ENCODE results near the gene LRIG2. TPM values are rescaled to one million over a fixed set of nuclear protein-coding genes. Genes with fewer than 3 reads are reported as not detected.

LRIG2 gene
- total and polyA plus RNA-seq, 9 of the 15 experiments (the other 6 are each of a cell fraction or from before 2014, with no cell fraction given) = 1.8 to 28.1 (median 11.5) TPM

- TF ChIP-seq, protein P1, sequence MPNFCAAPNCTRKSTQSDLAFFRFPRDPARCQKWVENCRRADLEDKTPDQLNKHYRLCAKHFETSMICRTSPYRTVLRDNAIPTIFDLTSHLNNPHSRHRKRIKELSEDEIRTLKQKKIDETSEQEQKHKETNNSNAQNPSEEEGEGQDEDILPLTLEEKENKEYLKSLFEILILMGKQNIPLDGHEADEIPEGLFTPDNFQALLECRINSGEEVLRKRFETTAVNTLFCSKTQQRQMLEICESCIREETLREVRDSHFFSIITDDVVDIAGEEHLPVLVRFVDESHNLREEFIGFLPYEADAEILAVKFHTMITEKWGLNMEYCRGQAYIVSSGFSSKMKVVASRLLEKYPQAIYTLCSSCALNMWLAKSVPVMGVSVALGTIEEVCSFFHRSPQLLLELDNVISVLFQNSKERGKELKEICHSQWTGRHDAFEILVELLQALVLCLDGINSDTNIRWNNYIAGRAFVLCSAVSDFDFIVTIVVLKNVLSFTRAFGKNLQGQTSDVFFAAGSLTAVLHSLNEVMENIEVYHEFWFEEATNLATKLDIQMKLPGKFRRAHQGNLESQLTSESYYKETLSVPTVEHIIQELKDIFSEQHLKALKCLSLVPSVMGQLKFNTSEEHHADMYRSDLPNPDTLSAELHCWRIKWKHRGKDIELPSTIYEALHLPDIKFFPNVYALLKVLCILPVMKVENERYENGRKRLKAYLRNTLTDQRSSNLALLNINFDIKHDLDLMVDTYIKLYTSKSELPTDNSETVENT (CRISPR knock-in tag; IDR thresholded peaks at IDR 0.05) = 0 out of 2 replicates have a peak, but pooled peaks have one; percentile 7
- TF ChIP-seq GATA2 (CRISPR knock-in tag; IDR thresholded peaks at IDR 0.05) (peak; percentile 97), HNRNPK (IDR thresholded peaks at IDR 0.05; ENCODE audit: low read depth, low read length, poor library complexity, severe bottlenecking) (no peak), CBX3 (IDR thresholded peaks at IDR 0.05; ENCODE audit: borderline replicate concordance in 1 of 2, low read length in 2 of 2) (no peak), MAZ (CRISPR knock-in tag; conservative IDR thresholded peaks at IDR 0.05 in 1 of 2, IDR thresholded peaks at IDR 0.05 in 1 of 2) (no peak), CTBP1 (IDR thresholded peaks at IDR 0.05; ENCODE audit: borderline replicate concordance) (peak; percentile 12), SAFB (IDR thresholded peaks at IDR 0.05; ENCODE audit: borderline replicate concordance, low read depth, low read length) (no peak), MTA1 (IDR thresholded peaks at IDR 0.05; ENCODE audit: borderline replicate concordance) (0 out of 2 replicates have a peak, but pooled peaks have one; percentile 43), ZNF766 (CRISPR knock-in tag; conservative IDR thresholded peaks at IDR 0.05) (no peak; the same call in none of the 2 replicates), NBN (IDR thresholded peaks at IDR 0.05; ENCODE audit: low read depth) (no peak), ZNF583 (CRISPR knock-in tag; IDR thresholded peaks at IDR 0.05) (0 out of 2 replicates have a peak, but pooled peaks have one; percentile 15), MAFK (IDR thresholded peaks at IDR 0.05; ENCODE audit: low read length) (peak; percentile 84), NR2C2 (CRISPR knock-in tag; IDR thresholded peaks at IDR 0.05) (no peak), NR2C2 (tag; IDR thresholded peaks at IDR 0.05) (peak; percentile 83), RCOR1 (IDR thresholded peaks at IDR 0.05; ENCODE audit: borderline replicate concordance in 1 of 2, low read depth in 2 of 2, low read length in 2 of 2) (peak in 1 of 2 experiments; percentile 83; a peak in 2 of 4 replicates), ARID1B (IDR thresholded peaks at IDR 0.05) (peak; percentile 74), TBP (optimal IDR thresholded peaks at IDR 0.05; ENCODE audit: low read depth, low read length) (peak; percentile 67), CREB3 (tag; conservative IDR thresholded peaks at IDR 0.05; ENCODE audit: low read depth) (0 out of 2 replicates have a peak, but pooled peaks have one; percentile 30), ZNF436 (CRISPR knock-in tag; IDR thresholded peaks at IDR 0.05) (0 out of 2 replicates have a peak, but pooled peaks have one; percentile 17), RBM17 (IDR thresholded peaks at IDR 0.05; ENCODE audit: borderline replicate concordance, low read depth, low read length) (no peak)
- TF ChIP-seq, protein P2, sequence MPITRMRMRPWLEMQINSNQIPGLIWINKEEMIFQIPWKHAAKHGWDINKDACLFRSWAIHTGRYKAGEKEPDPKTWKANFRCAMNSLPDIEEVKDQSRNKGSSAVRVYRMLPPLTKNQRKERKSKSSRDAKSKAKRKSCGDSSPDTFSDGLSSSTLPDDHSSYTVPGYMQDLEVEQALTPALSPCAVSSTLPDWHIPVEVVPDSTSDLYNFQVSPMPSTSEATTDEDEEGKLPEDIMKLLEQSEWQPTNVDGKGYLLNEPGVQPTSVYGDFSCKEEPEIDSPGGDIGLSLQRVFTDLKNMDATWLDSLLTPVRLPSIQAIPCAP (CRISPR knock-in tag; IDR thresholded peaks at IDR 0.05; ENCODE audit: borderline replicate concordance) = no peak
- TF ChIP-seq, protein P3, sequence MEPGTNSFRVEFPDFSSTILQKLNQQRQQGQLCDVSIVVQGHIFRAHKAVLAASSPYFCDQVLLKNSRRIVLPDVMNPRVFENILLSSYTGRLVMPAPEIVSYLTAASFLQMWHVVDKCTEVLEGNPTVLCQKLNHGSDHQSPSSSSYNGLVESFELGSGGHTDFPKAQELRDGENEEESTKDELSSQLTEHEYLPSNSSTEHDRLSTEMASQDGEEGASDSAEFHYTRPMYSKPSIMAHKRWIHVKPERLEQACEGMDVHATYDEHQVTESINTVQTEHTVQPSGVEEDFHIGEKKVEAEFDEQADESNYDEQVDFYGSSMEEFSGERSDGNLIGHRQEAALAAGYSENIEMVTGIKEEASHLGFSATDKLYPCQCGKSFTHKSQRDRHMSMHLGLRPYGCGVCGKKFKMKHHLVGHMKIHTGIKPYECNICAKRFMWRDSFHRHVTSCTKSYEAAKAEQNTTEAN (CRISPR knock-in tag; IDR thresholded peaks at IDR 0.05) = no peak
These were observed 749 bp upstream of the LRIG2 start (continued) for GRCh38 chr1:113072141-113072756.
